ENCODE results near the gene FHDC1.

The FHDC1 gene

GRCh38 chr4:152946446-152946845 is 10.3 kb downstream of the FHDC1 start:
- H3K9me3 ChIP-seq (ENCODE audit: control insufficient read depth, low read length) = no peaks in the 10 kb centered on the region
- DNase-seq (ENCODE audit: low read depth) = no peak
- no peak overlapping the region for H3K9ac ChIP-seq (ENCODE audit: low read length)
- no peak overlapping the region for H3K4me3 ChIP-seq (ENCODE audit: low read length)
- peaks cover 4% of the 10 kb centered on the region for H3K27me3 ChIP-seq (replicated peaks; ENCODE audit: control insufficient read depth, insufficient read depth, low read length)
- peaks cover 18% of the 10 kb centered on the region for H3K4me1 ChIP-seq (ENCODE audit: control insufficient read depth, insufficient read depth, low read length)
- H3K36me3 ChIP-seq (ENCODE audit: control insufficient read depth, insufficient read depth, low read length, severe bottlenecking) = no peaks in the 10 kb centered on the region

DNA sequence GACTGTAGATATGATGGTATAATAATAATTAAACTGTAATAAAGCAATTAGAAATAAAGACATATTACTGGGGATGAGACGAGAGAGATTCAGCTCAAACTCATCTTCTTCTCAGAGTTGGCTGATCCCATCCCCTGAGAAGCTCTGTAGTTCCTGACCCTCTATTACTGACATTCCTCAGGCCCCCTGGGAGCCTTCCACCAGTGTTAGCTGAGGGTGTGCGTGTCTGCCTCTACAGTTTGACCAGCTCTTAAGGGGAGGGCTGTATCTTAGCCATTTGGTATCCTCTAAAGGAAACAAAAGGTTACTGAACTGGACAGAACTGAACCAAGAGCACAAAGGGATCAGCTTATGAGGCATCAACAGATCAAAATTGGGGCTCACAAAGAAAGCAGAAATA is 11.2 kb downstream of the FHDC1 start:
- no peak overlapping the region for H3K9ac ChIP-seq (ENCODE audit: low read length)
- no peak overlapping the region for H3K4me3 ChIP-seq (ENCODE audit: low read length)
- H3K27me3 ChIP-seq (replicated peaks; ENCODE audit: control insufficient read depth, insufficient read depth, low read length) = peaks cover 4% of the 10 kb centered on the region
- no peak for DNase-seq (ENCODE audit: low read depth)
- H3K4me1 ChIP-seq (ENCODE audit: control insufficient read depth, insufficient read depth, low read length) = peaks cover 18% of the 10 kb centered on the region
- H3K36me3 ChIP-seq (ENCODE audit: control insufficient read depth, insufficient read depth, low read length, severe bottlenecking) = no peaks in the 10 kb centered on the region
- no peaks in the 10 kb centered on the region for H3K9me3 ChIP-seq (ENCODE audit: control insufficient read depth, low read length)

DNA sequence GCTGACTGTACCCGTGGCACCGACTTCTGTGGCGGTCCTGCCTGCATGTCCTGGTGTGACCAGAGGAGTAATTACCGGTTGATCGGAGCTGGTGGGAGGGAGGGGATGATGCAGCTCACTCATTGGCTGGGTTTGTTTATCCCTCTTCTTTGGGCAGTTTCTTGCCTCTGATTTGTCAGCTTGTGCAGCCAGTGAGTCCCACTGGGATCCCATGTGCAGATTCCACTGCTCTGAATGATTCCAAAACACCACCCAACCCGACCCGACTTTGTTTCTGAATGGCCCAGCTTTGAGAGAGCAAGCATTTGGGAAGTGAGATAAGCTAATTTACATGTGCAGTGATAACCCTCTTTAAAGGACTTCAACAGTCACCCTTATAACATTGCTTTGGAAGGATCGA is 13.8 kb downstream of the FHDC1 start:
- no peak overlapping the region for H3K4me3 ChIP-seq (ENCODE audit: low read length)
- no peak overlapping the region for H3K9ac ChIP-seq (ENCODE audit: low read length)
- peaks cover 4% of the 10 kb centered on the region for H3K27me3 ChIP-seq (replicated peaks; ENCODE audit: control insufficient read depth, insufficient read depth, low read length)
- DNase-seq (ENCODE audit: low read depth) = no peak
- no peaks in the 10 kb centered on the region for H3K9me3 ChIP-seq (ENCODE audit: control insufficient read depth, low read length)
- H3K36me3 ChIP-seq (ENCODE audit: control insufficient read depth, insufficient read depth, low read length, severe bottlenecking) = no peaks in the 10 kb centered on the region
- peaks cover under 1% of the 10 kb centered on the region for H3K4me1 ChIP-seq (ENCODE audit: control insufficient read depth, insufficient read depth, low read length)

- no peaks in the 10 kb centered on the region for H3K36me3 ChIP-seq (ENCODE audit: control insufficient read depth, insufficient read depth, low read length, severe bottlenecking)
- no peak overlapping the region for H3K4me3 ChIP-seq (ENCODE audit: low read length)
- peaks cover 4% of the 10 kb centered on the region for H3K27me3 ChIP-seq (replicated peaks; ENCODE audit: control insufficient read depth, insufficient read depth, low read length)
- no peak overlapping the region for H3K9ac ChIP-seq (ENCODE audit: low read length)
- no peak for DNase-seq (ENCODE audit: low read depth)
- H3K9me3 ChIP-seq (ENCODE audit: control insufficient read depth, low read length) = no peaks in the 10 kb centered on the region
- no peaks in the 10 kb centered on the region for H3K4me1 ChIP-seq (ENCODE audit: control insufficient read depth, insufficient read depth, low read length)
Observed at GRCh38 chr4:152950402-152951274, 14.5 kb downstream of the FHDC1 start.

DNA sequence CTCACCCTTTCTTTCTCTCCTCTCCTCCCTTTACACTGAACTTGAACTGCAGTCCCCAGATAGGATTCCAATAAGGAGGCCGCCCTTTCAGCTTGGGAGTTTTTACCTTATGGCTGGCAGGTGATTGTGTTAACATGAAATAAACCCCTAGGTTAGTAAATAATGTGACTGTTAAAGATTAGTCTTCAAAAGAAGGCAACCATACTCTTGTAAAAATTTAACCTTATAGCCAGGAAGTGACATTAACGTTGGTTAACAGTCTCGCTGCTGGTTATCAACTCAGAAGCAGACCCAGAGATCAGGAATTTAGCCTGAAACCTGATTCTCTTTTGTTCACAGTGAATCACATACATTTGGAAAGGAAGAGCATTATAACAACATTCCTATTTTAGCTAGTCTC is 15.2 kb downstream of the FHDC1 start:
- H3K27me3 ChIP-seq (replicated peaks; ENCODE audit: control insufficient read depth, insufficient read depth, low read length) = peaks cover 4% of the 10 kb centered on the region
- H3K9ac ChIP-seq (ENCODE audit: low read length) = no peak overlapping the region
- H3K4me3 ChIP-seq (ENCODE audit: low read length) = no peak overlapping the region
- no peaks in the 10 kb centered on the region for H3K4me1 ChIP-seq (ENCODE audit: control insufficient read depth, insufficient read depth, low read length)
- no peaks in the 10 kb centered on the region for H3K36me3 ChIP-seq (ENCODE audit: control insufficient read depth, insufficient read depth, low read length, severe bottlenecking)
- DNase-seq (ENCODE audit: low read depth) = peak; percentile 51
- H3K9me3 ChIP-seq (ENCODE audit: control insufficient read depth, low read length) = no peaks in the 10 kb centered on the region

GRCh38 chr4:152953514-152953913 is 17.4 kb downstream of the FHDC1 start:
- no peak overlapping the region for H3K4me3 ChIP-seq (ENCODE audit: low read length)
- no peak overlapping the region for H3K9ac ChIP-seq (ENCODE audit: low read length)
- peaks cover 4% of the 10 kb centered on the region for H3K27me3 ChIP-seq (replicated peaks; ENCODE audit: control insufficient read depth, insufficient read depth, low read length)
- H3K9me3 ChIP-seq (ENCODE audit: control insufficient read depth, low read length) = no peaks in the 10 kb centered on the region
- DNase-seq (ENCODE audit: low read depth) = no peak
- H3K36me3 ChIP-seq (ENCODE audit: control insufficient read depth, insufficient read depth, low read length, severe bottlenecking) = no peaks in the 10 kb centered on the region
- H3K4me1 ChIP-seq (ENCODE audit: control insufficient read depth, insufficient read depth, low read length) = peaks cover 12% of the 10 kb centered on the region

DNA sequence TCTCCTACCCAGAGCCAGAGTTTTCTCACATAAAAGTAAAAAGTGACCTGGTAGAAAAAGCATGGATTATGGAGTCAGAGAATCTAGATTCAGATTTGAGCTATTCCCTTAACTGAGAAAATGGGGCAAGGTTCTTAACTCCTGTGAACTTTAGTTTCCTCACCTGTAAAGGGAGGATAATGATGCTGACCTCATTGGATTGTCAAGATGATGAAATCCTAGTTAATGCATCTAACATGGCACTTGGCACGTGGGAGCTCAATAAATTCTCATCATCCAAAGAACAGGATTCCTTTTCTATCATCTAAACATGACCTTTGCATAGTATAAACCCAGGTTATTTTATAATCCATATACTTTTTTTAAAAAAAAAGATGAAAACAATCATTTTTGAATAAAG is 18.6 kb downstream of the FHDC1 start:
- Histone ChIP-seq H3K4me3 (ENCODE audit: low read length) (no peak overlapping the region), H3K9ac (ENCODE audit: low read length) (no peak overlapping the region), H3K36me3 (ENCODE audit: control insufficient read depth, insufficient read depth, low read length, severe bottlenecking) (no peaks in the 10 kb centered on the region), H3K27me3 (replicated peaks; ENCODE audit: control insufficient read depth, insufficient read depth, low read length) (peaks cover 4% of the 10 kb centered on the region), H3K9me3 (ENCODE audit: control insufficient read depth, low read length) (no peaks in the 10 kb centered on the region), H3K4me1 (ENCODE audit: control insufficient read depth, insufficient read depth, low read length) (peaks cover 12% of the 10 kb centered on the region)
- DNase-seq (ENCODE audit: low read depth) = no peak

- Histone ChIP-seq H3K36me3 (ENCODE audit: control insufficient read depth, insufficient read depth, low read length, severe bottlenecking) (no peaks in the 10 kb centered on the region), H3K4me1 (ENCODE audit: control insufficient read depth, insufficient read depth, low read length) (peaks cover 15% of the 10 kb centered on the region), H3K27me3 (replicated peaks; ENCODE audit: control insufficient read depth, insufficient read depth, low read length) (no peaks in the 10 kb centered on the region), H3K9ac (ENCODE audit: low read length) (no peak overlapping the region), H3K4me3 (ENCODE audit: low read length) (no peak overlapping the region), H3K9me3 (ENCODE audit: control insufficient read depth, low read length) (no peaks in the 10 kb centered on the region)
- DNase-seq (ENCODE audit: low read depth) = no peak
Observed at GRCh38 chr4:152956147-152956546, 20.0 kb downstream of the FHDC1 start.

GRCh38 chr4:152956650-152957436 is 20.7 kb downstream of the FHDC1 start:
- H3K9ac ChIP-seq (ENCODE audit: low read length) = no peak overlapping the region
- peak overlapping the region; percentile 16 for H3K4me3 ChIP-seq (ENCODE audit: low read length)
- H3K9me3 ChIP-seq (ENCODE audit: control insufficient read depth, low read length) = no peaks in the 10 kb centered on the region
- H3K27me3 ChIP-seq (replicated peaks; ENCODE audit: control insufficient read depth, insufficient read depth, low read length) = no peaks in the 10 kb centered on the region
- DNase-seq (ENCODE audit: low read depth) = peak; percentile 80
- peaks cover 22% of the 10 kb centered on the region for H3K4me1 ChIP-seq (ENCODE audit: control insufficient read depth, insufficient read depth, low read length)
- no peaks in the 10 kb centered on the region for H3K36me3 ChIP-seq (ENCODE audit: control insufficient read depth, insufficient read depth, low read length, severe bottlenecking)

DNA sequence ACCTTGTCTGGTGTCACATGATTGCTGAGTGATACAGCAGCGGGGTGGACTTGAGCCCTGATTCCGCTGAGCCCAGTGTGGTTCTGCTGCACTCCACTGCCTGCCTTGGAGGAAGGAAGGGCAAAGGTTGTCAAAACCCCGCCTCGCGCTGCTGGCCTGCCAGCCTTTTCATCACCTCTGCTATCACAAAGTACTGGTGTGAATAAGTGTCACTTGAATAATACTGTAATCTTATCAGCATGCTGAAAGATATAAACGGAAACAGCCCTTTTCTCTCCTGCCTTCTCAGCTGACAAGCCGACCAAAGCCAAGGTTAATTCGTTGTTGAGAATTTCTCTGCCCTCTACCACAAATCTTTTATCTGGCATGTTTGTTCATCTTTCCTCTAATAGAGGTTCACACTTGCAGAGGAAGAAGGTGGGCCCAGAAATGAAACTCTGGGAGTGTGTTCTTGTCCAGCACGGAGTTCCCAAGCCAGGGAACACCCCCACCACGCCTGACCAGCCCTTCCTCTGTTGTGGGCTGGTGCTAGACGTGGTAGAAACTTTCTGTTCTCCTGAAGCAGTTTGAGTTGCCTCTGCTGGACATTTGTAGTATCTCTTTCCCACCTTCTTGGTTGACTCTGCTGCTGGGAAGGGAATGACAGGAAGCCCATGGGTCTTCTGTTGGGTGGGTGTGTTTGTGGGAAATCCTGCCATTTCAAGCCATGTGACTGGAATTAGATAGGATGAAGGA is 21.5 kb downstream of the FHDC1 start:
- H3K36me3 ChIP-seq (ENCODE audit: control insufficient read depth, insufficient read depth, low read length, severe bottlenecking) = no peaks in the 10 kb centered on the region
- no peaks in the 10 kb centered on the region for H3K27me3 ChIP-seq (replicated peaks; ENCODE audit: control insufficient read depth, insufficient read depth, low read length)
- no peaks in the 10 kb centered on the region for H3K9me3 ChIP-seq (ENCODE audit: control insufficient read depth, low read length)
- H3K4me3 ChIP-seq (ENCODE audit: low read length) = no peak overlapping the region
- H3K4me1 ChIP-seq (ENCODE audit: control insufficient read depth, insufficient read depth, low read length) = peaks cover 23% of the 10 kb centered on the region
- no peak overlapping the region for H3K9ac ChIP-seq (ENCODE audit: low read length)
- no peak for DNase-seq (ENCODE audit: low read depth)

- H3K4me3 ChIP-seq (ENCODE audit: low read length) = no peak overlapping the region
- H3K36me3 ChIP-seq (ENCODE audit: control insufficient read depth, insufficient read depth, low read length, severe bottlenecking) = no peaks in the 10 kb centered on the region
- DNase-seq (ENCODE audit: low read depth) = no peak
- H3K9ac ChIP-seq (ENCODE audit: low read length) = no peak overlapping the region
- peaks cover 23% of the 10 kb centered on the region for H3K4me1 ChIP-seq (ENCODE audit: control insufficient read depth, insufficient read depth, low read length)
- no peaks in the 10 kb centered on the region for H3K9me3 ChIP-seq (ENCODE audit: control insufficient read depth, low read length)
- H3K27me3 ChIP-seq (replicated peaks; ENCODE audit: control insufficient read depth, insufficient read depth, low read length) = no peaks in the 10 kb centered on the region
Observed at GRCh38 chr4:152959080-152959479, 23.0 kb downstream of the FHDC1 start.

Measured in adipocyte (in vitro differentiated cells).